CD14-positive monocyte (primary cell): ENCODE measurements around the gene CAMK2A. TPM values are rescaled to one million over a fixed set of nuclear protein-coding genes. Genes with fewer than 3 reads are reported as not detected.

Experiments used
- DNase-seq, 3 donors: peaks; one replicate each; pipeline ENCODE4 v3.0.0-alpha.2; 2011 to 2022
- H2AFZ ChIP-seq: 2 replicates; pipeline ENCODE4 v1.6.0; 2012; ENCODE audit warnings: mild to moderate bottlenecking, low read depth, low read length, inconsistent platforms; ENCODE audit not compliant: insufficient read depth, poor library complexity, severe bottlenecking
- H3K27ac ChIP-seq, 2 donors: 1 replicate in 1 of 2; 2 replicates in 1 of 2; pipeline ENCODE4 v1.5.1; 2012 to 2013; ENCODE audit warnings: low read length in 2 of 2, control low read depth in 1 of 2, inconsistent platforms in 1 of 2, low read depth in 1 of 2, mild to moderate bottlenecking in 1 of 2
- H3K27me3 ChIP-seq, 2 donors: one replicate each; pipeline versions ENCODE4 v1.6.0 to v1.6.1; 2011 to 2013; ENCODE audit warnings: low read length in 2 of 2; ENCODE audit not compliant: control insufficient read depth in 2 of 2, insufficient read depth in 2 of 2
- H3K36me3 ChIP-seq, 2 donors: replicated peaks in 1 of 2; 1 replicate in 1 of 2; 2 replicates in 1 of 2; pipeline versions ENCODE4 v1.5.1 to v1.6.1; 2012 to 2013; ENCODE audit warnings: low read length in 2 of 2, control low read depth in 1 of 2, inconsistent platforms in 1 of 2, mild to moderate bottlenecking in 1 of 2; ENCODE audit not compliant: insufficient read depth in 2 of 2, control insufficient read depth in 1 of 2
- H3K4me1 ChIP-seq, 2 donors: 1 replicate in 1 of 2; 2 replicates in 1 of 2; pipeline versions ENCODE4 v1.5.1 to v1.6.1; 2012 to 2013; ENCODE audit warnings: low read length in 2 of 2, control low read depth in 1 of 2, inconsistent platforms in 1 of 2, mild to moderate bottlenecking in 1 of 2, moderate library complexity in 1 of 2; ENCODE audit not compliant: insufficient read depth in 2 of 2, control insufficient read depth in 1 of 2
- H3K4me2 ChIP-seq: replicated peaks from 2 replicates; pipeline ENCODE3; 2012; ENCODE audit warnings: low read length, moderate library complexity, mild to moderate bottlenecking; ENCODE audit not compliant: poor library complexity, severe bottlenecking; ENCODE audit errors: extremely low read depth
- H3K4me3 ChIP-seq, 3 experiments: fragments of 200-600 bp in 1 of 3; sonication (generic) in 1 of 3; replicated peaks in 1 of 3; 1 replicate in 2 of 3; 2 replicates in 1 of 3; pipeline ENCODE4 v1.5.1; 2011 to 2013; ENCODE audit warnings: low read length in 3 of 3, mild to moderate bottlenecking in 3 of 3, control low read depth in 2 of 3, low read depth in 2 of 3, inconsistent platforms in 1 of 3, moderate library complexity in 1 of 3
- H3K79me2 ChIP-seq: 2 replicates; pipeline ENCODE4 v1.6.0; 2012; ENCODE audit warnings: mild to moderate bottlenecking, control low read depth, inconsistent platforms, low read length, moderate library complexity; ENCODE audit not compliant: insufficient read depth
- H3K9ac ChIP-seq: 2 replicates; pipeline ENCODE4 v1.6.0; 2017; ENCODE audit warnings: low read length, mild to moderate bottlenecking; ENCODE audit not compliant: insufficient read depth, poor library complexity, severe bottlenecking
- H3K9me3 ChIP-seq, 2 donors: replicated peaks in 1 of 2; 1 replicate in 1 of 2; 2 replicates in 1 of 2; pipeline versions ENCODE4 v1.5.1 to v1.6.1; 2012 to 2013; ENCODE audit warnings: low read length in 2 of 2, control low read depth in 1 of 2; ENCODE audit not compliant: control insufficient read depth in 1 of 2, insufficient read depth in 1 of 2
- H4K20me1 ChIP-seq: 2 replicates; pipeline ENCODE4 v1.6.0; 2012; ENCODE audit warnings: mild to moderate bottlenecking, low read length, control low read depth, moderate library complexity; ENCODE audit not compliant: insufficient read depth
- H3K27ac Mint-ChIP-seq, 7 donors: one replicate each; pipeline ENCODE4 v1.8.0; 2020; ENCODE audit warnings: mild to moderate bottlenecking in 7 of 7, mixed read lengths in 7 of 7, moderate library complexity in 6 of 7, inconsistent platforms in 2 of 7
- H3K27me3 Mint-ChIP-seq, 3 donors: one replicate each; pipeline ENCODE4 v1.8.0; 2021 to 2022; ENCODE audit warnings: low read depth in 3 of 3, mild to moderate bottlenecking in 3 of 3, mixed read lengths in 3 of 3, moderate library complexity in 3 of 3, inconsistent platforms in 1 of 3
- H3K36me3 Mint-ChIP-seq, 2 donors: one replicate each; pipeline ENCODE4 v1.8.0; 2020; ENCODE audit warnings: mixed read lengths in 2 of 2, inconsistent platforms in 1 of 2, mild to moderate bottlenecking in 1 of 2
- H3K4me1 Mint-ChIP-seq: one replicate; pipeline ENCODE4 v1.8.0; 2020; ENCODE audit warnings: mild to moderate bottlenecking, mixed read lengths
- H3K4me3 Mint-ChIP-seq, 2 donors: one replicate each; pipeline ENCODE4 v1.8.0; 2020; ENCODE audit warnings: mild to moderate bottlenecking in 2 of 2, mixed read lengths in 2 of 2, moderate library complexity in 1 of 2
- H3K9me3 Mint-ChIP-seq, 7 donors: one replicate each; pipeline ENCODE4 v1.8.0; 2020 to 2022; ENCODE audit warnings: mixed read lengths in 7 of 7, mild to moderate bottlenecking in 6 of 7, moderate library complexity in 6 of 7, inconsistent platforms in 2 of 7
- WGBS: methylation state at CpG from one replicate; pipeline ENCODE4 v1.1.5; 2013; ENCODE audit warnings: missing lambda C conversion rate; ENCODE audit not compliant: insufficient coverage; 5-methylcytosine and 5-hydroxymethylcytosine counted together
- intact Hi-C, 2 donors: fragments of 100-400 bp; cut with micrococcal nuclease; formaldehyde crosslinking; loops; one replicate each; pipeline versions ENCODE4 v1.15.0 to v1.15.1; 2023
- polyA plus RNA-seq, 3 donors: library from polyadenylated mRNA; depleted of rRNA in 1 of 3; unstranded in 2 of 3; stranded (reverse) in 1 of 3; fragments of 300-500 nt in 2 of 3; fragments of >200 nt in 1 of 3; fragmentation: Illumina TruSeq in 2 of 3; gene quantifications; 1 replicate in 2 of 3; 2 replicates in 1 of 3; pipeline ENCODE4 v1.2.3, GENCODE V29; 2012 to 2021
- TF ChIP-seq, protein P1 (sequence below): fragments of 200-600 bp; IDR thresholded peaks from one replicate; pipeline ENCODE4 v1.8.0; 2022; ENCODE audit warnings: antibody characterized with exemption, mild to moderate bottlenecking

CAMK2A gene
- polyA plus RNA-seq, 3 donors: not detected

DNA sequence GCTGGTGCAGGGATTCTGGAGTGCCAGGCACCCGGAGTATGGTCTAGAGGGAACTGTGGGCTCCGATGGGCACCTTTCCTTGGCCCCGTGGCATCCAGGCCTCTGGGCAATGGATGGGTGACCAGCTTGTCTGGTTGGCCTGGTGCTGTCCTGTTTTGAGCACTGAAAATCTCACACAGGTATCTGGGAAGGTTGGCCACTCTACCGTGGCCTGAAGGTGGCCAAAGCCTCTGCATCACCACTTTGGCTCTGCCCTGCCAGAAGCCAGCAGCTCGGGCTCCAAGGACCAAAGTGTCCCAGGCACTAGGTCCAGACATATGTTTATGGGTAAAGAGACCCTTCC is 70.9 kb downstream of the CAMK2A start:
- no peaks in the 10 kb centered on the region for H4K20me1 ChIP-seq
- no peaks in the 10 kb centered on the region for H3K79me2 ChIP-seq
- no peak overlapping the region for H2AFZ ChIP-seq
- H3K4me3 Mint-ChIP-seq: no peak overlapping the region
- intact Hi-C loops: loop anchor here (1.0 to 2.0 kb wide), 3 partner anchors 57 to 88 kb away; no protein-coding TSS in a partner anchor
- H3K36me3 Mint-ChIP-seq: no peaks in the 10 kb centered on the region
- no peak overlapping the region for H3K9ac ChIP-seq
- no peaks in the 10 kb centered on the region for H3K36me3 ChIP-seq
- H3K27ac ChIP-seq: no peak overlapping the region
- H3K4me2 ChIP-seq: no peak overlapping the region
- no peaks in the 10 kb centered on the region for H3K27me3 ChIP-seq
- H3K4me1 Mint-ChIP-seq: peaks cover 7% of the 10 kb centered on the region
- H3K9me3 Mint-ChIP-seq: peaks cover 0 to 2% (median 0%) of the 10 kb centered on the region in 7 donors
- no peak overlapping the region for H3K4me3 ChIP-seq
- peaks cover 6 to 17% (median 15%) of the 10 kb centered on the region in 3 donors for H3K27me3 Mint-ChIP-seq
- no peaks in the 10 kb centered on the region for H3K9me3 ChIP-seq
- DNase-seq: no peak
- TF ChIP-seq, protein P1, sequence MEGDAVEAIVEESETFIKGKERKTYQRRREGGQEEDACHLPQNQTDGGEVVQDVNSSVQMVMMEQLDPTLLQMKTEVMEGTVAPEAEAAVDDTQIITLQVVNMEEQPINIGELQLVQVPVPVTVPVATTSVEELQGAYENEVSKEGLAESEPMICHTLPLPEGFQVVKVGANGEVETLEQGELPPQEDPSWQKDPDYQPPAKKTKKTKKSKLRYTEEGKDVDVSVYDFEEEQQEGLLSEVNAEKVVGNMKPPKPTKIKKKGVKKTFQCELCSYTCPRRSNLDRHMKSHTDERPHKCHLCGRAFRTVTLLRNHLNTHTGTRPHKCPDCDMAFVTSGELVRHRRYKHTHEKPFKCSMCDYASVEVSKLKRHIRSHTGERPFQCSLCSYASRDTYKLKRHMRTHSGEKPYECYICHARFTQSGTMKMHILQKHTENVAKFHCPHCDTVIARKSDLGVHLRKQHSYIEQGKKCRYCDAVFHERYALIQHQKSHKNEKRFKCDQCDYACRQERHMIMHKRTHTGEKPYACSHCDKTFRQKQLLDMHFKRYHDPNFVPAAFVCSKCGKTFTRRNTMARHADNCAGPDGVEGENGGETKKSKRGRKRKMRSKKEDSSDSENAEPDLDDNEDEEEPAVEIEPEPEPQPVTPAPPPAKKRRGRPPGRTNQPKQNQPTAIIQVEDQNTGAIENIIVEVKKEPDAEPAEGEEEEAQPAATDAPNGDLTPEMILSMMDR: no peak
- 100% methylated on average over 4 of the region's 5 CpGs for WGBS
- H3K27ac Mint-ChIP-seq: no peak overlapping the region
- H3K4me1 ChIP-seq: no peaks in the 10 kb centered on the region

DNA sequence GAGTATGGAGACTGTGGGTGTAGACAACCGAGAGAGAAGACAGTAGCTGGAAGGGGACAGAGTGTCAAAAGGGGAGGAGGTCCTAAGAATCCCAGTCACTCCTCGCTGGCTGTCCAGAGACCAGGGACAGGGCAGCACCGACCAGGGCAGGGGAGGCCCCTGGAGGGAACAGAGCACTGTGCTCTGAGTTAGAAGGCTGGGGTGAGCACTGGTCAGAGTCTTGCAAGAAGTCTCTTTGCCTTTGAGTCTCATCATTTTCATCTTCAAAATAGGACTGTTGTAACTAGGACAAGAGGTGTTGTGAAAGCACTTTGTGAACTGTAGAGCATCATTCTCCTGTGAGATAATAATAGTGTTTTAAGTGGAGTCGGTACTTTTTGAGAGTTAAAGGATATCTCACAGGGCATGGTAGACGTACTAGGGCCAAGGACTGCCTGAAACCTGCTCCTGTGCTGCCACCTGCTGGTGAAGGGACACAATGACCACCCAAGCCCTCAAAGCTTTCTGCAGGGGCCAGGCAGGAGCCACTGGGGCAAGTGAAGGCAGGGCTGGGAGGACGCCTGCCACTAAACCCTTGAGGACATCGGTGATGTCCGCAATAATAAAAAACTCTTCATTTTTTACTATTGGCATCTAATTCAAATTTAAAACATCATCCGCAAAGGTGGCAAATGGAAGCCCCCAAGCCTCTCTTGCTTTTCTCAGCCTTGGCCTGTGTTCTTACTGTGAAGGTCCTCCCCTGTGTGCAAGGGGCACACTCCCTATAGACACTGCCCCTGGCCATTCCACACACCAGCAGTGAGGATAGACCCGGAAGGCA is 71.5 kb downstream of the CAMK2A start:
- Histone ChIP-seq H3K4me1 (no peaks in the 10 kb centered on the region), H3K36me3 (no peaks in the 10 kb centered on the region), H3K27ac (no peak overlapping the region), H3K4me3 (no peak overlapping the region), H2AFZ (no peak overlapping the region), H4K20me1 (no peaks in the 10 kb centered on the region), H3K9ac (no peak overlapping the region), H3K4me2 (no peak overlapping the region), H3K79me2 (no peaks in the 10 kb centered on the region), H3K27me3 (no peaks in the 10 kb centered on the region), H3K9me3 (no peaks in the 10 kb centered on the region)
- WGBS: 34% methylated on average over 6 of the region's 10 CpGs
- H3K4me1 Mint-ChIP-seq: peaks cover 7% of the 10 kb centered on the region
- TF ChIP-seq, protein P1: peak; percentile 93
- H3K36me3 Mint-ChIP-seq: no peaks in the 10 kb centered on the region
- H3K4me3 Mint-ChIP-seq: peak overlapping the region in 1 of 2 donors; percentile 44
- intact Hi-C loops: loop anchor here (1.0 to 2.0 kb wide), 4 partner anchors 55 to 88 kb away; no protein-coding TSS in a partner anchor
- H3K27me3 Mint-ChIP-seq: peaks cover 8 to 17% (median 15%) of the 10 kb centered on the region in 3 donors
- H3K9me3 Mint-ChIP-seq: peaks cover 0 to 2% (median 0%) of the 10 kb centered on the region in 7 donors
- DNase-seq: peak; percentile 74 to 82 (median 79)
- peak overlapping the region in 1 of 7 donors; percentile 16 for H3K27ac Mint-ChIP-seq
